GF-D8 (cell line): ENCODE measurements around the gene C1QTNF2.

ENCODE experiments used
- DNase-seq: peaks from one replicate; lab custom pipeline; 2025; lab: John Stamatoyannopoulos, UW

The C1QTNF2 gene, protein sequence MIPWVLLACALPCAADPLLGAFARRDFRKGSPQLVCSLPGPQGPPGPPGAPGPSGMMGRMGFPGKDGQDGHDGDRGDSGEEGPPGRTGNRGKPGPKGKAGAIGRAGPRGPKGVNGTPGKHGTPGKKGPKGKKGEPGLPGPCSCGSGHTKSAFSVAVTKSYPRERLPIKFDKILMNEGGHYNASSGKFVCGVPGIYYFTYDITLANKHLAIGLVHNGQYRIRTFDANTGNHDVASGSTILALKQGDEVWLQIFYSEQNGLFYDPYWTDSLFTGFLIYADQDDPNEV

DNA sequence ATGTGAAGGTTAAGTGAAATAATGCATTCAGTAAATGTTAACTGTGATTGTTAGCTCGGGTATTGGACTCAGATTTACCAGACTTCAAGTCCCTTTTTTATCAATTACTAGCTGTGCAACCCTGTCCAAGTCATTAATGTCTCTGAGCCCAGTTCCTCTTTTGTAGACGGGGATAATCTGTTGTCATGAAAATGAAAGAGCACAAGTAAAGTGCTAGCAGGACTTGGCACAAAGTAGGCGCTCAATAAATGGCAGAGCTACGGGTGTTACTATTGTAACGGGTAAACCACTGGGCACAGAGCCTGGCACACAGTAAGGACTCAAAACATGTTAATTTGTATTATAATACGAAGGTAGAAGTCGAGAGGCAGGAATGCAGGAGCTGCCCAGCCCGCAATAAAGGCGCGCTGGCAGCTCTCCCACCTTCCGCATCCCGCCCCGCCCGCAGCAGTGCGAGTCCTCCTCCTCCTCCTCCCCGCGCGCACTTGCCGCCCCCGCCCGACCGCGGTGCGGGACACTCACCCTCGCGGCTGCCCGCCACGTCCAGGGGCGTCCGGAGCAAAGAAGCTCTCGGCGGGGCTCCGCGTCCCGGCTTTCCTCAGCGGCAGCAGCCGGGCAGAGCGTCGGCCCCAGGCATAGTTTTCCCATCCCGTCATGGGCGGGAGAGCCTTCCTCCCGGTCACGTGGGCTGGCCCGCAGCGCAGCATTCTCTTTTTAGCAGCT is at the start of gene C1QTNF2:
TSS of gene C1QTNF2 (minus strand) at position 637 of the 723 bp plus-strand sequence. CDS start 15,615 bp downstream, outside the sequence.
- DNase-seq: no peak

DNA sequence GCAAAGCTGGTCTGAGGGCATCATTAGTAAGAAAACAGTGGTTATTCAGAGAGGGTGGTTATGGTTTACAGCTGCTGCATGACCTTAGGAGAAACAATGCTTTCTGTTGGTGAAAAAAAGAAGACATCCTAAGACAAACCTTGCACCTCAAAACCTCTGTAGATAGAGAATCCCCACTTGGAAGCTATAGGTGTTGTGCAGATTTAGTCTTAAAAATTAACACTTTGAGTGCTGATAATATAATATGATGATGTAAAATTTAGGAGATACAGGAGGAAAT is 49.8 kb upstream of the C1QTNF2 start:
- DNase-seq: no peak

DNA sequence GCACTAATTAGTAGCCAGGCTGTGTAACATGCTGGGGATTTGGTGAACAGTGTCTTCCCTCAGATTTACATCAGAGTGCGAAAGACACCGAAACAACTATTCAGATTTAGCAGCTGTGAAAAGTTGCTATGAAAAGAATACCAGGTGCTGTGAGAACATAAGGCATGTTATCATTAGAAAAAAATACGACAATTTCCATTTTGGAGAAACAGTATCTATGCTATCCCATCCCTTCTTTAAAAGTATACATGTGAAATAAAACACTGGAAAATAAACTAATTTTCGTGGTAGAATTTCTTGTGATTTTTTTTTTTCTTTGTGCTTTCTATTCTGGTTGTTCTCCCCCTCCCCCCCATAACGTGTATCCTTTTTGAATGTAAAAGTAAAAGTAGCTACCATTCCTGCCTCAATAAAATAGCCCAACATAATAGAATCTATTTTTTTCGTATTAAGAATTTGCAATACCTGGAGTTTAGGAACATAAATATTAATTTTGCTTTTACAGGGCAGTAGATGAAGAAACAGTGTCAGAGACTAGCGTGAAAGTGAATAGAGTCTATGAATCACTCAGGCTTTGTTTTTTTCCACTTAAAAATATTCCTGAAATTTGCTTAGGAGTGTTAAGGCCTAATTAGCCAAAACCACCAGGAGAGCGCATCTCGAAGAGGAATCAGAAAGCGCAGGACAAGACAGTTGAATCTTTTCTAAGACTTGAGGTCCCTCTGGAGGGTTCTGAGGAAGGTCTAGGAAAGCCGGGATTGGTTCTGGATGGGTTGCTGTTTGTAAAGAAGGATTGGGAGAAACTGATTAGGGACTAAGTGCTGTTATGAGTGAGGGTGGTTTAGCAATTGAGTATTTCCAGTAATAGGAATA is 49.3 kb upstream of the C1QTNF2 start:
- DNase-seq: no peak

DNA sequence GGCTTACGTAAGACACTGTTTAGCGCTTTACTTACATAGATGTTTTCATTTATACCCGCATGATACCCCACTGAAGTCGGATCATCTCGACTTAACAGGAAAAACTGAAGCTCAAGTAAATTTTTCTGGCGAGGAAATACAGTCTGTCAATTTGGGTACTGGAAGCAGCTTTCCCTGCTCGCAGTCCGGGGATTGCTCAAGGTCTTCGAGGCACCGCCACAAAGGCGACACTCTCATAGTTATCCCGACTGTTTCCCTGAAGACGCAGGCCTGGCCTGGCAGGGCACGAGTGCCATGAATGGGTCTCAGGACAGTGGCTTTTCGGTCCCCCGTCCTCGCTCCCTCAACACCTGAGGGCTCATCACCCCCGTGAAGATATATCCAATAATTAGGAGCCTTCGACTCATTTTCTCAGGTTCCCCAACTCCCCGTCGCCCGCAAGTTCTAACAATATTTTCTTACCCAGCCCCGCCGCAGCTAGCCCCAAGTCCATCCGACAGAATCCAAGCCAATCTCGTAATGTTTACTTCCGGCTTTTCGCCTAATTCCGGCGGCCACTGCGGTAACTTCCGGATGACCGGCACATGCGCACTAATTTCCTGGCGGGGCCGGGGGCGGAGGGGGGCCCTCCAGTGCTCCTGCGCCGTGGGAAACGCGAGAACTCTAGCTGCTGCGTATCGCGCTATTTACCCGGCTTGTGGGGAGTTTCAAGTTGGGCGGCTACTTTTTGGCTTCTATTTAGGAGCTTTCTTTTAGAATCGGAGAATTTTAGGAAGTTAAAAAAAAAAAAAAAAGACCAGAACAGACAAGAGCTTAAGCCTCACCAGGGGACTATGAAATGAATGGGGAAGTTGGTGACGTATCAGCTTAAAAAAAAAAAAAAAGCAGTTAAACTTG is 48.4 kb upstream of the C1QTNF2 start, which contains the start of gene SLU7:
TSS of gene SLU7 (minus strand) at position 521 of the 897 bp plus-strand sequence. CDS start 3,787 bp downstream, outside the sequence.
- peak; percentile 89 for DNase-seq

DNA sequence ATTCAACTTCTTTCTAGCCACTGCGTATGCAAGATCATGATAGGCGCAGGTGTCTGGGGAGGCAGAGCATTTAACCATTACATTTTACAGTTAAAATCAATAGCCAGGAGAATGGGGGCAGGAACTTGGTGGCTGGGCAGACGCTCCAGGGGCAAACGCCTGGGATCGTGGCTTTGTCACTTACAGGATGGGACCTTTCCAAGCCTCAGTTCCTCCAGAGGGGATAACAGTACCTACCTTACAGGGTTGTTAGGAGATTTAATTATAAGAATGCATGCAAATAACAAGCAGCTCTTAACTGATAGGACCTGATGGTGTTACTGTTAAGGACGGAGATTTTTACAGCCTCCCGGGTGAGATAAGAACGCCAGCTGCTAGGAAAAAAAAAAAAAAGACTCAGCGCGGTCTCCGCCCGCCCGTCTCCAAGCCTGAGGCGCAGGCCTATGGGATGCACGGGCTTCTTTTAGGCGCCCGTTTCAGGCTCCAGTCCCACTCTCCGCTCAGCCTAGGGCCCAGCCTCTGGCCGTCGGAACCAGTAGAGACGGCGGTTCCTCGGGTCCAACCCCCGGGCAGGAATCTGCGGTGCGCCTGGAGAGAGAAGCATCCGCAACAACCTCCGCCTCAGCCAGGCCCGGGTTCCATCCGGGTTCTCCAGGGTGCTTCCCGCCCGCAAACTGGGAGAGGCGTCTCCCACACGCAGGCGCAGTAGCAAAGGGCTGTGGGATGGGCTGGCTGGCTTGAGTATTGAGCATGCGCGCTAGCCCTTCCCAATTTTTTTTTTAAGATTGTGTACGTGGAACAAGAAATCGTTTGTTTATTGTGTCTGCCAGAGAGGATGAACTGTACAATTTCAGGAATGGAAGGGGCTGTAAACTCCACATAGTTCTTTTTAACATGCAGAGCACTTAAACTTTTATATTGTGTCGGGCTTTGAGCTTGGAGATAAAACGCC is 29.3 kb upstream of the C1QTNF2 start, which contains the start of gene FAM200C:
TSS of gene FAM200C (minus strand) at position 653 of the 952 bp plus-strand sequence. CDS start 4,564 bp downstream, outside the sequence.
- peak; percentile 67 for DNase-seq

DNA sequence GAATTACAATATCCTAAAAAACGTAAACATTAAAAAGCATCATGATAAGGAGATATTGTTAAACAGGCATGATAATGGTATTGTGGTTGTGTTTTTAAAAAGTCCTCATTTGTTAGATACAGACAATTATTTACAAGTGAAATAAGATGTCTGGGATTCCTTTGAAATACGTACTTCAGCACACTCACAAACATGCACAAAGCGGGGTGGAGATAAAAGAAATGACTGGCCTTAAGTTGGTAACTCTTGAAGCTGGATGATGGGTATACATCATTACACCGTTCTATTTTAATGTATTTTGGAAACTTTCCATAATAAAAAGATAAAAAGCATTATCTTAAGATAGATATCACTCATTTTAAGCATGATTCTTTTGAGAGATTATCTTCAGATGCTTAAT is 28.4 kb upstream of the C1QTNF2 start:
- DNase-seq: no peak

DNA sequence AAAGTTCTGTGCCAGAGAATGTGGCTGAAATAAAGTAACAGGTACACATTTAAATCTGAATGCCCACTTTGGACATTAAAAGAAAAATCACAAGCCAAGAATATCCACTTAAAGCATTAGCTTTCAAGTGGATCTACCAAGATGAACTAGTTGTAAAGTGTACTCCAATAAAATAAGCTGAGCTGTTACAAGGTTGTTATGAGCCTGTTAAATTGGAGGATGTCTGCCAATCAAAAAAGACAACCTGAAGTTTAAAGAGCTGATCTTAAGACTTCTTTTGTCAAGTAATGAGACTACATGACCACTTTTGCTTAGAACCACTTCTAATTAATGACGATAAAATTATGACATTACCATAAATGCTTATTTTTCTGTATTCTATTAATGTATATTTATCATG is 27.1 kb upstream of the C1QTNF2 start:
- DNase-seq: no peak

DNA sequence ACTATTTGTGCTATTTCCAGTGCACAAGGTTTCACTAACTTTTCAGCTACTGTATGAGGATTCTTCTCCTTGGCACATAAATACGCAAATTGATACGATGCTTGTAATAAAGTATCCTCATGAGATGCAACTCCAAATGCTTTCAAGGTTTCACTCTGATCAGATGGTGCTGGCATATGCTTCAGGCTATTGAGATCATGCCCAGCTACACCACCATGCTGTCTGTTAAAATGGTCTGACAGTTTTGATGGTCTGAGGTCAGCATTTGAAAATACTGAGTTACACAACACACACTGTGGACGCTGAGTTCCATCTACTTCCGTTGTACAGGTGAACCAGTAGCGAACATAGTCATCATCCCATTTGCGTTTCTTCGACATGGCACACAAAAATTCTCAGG is 24.7 kb upstream of the C1QTNF2 start:
- DNase-seq: no peak

DNA sequence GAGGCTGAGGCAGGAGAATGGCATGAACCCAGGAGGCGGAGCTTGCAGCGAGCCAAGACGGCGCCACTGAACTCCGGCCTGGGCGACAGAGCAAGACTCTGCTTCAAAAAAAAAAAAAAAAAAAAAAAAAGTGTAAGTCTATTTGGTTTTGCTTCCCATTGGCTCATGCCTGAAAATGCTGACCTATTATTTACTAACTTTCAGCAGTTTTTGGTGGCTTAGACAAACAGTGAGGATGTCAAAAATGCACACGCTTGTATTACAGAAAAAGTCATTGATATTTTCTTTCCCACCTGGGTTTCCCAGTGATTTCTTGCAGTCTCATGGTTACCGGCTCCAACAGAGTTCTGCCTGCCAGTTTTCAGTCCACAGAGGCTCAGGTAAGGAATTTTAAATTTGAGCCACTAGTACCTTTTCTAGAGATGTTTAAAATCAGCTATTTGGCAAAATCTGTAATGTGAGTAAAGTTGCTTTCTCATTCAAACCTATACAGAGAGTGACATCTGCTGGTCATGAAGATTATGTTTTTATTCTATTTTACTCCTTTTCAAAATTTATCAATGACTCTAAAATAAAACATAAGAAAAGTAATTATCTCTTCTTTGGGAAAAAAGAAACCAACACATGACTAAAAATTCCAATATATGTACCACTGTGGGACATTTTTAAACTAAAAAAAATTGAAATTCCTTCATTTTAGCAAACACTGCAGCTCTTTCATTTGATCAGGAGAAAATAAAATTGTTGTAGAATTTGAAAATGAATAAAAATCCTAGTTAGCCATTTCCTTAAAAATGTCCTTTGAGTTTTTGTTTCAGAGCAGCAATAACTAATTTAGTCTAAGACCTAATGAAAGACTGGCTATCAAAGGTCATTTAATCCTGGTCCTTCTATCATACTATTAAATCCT is 20.6 kb upstream of the C1QTNF2 start:
- peak; percentile 10 for DNase-seq

DNA sequence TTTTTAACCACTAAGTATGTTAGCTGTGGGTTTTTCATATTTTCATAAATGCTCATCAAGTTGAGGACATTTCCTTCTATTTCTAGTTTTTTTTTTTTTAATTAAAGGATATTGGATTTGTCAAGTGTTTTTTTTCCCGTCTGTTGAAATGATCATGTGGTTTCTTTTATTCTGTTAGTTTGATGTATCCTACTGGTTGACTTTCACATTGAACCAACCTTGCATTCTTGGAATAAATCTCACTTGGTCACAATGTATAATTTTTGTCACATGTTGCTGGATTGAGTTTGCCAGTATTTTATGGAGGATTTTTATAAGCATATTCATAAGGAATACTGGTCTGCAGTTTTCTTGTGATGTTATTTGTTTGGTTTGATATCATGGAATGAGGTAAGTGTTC is 17.0 kb upstream of the C1QTNF2 start:
- DNase-seq: no peak

DNA sequence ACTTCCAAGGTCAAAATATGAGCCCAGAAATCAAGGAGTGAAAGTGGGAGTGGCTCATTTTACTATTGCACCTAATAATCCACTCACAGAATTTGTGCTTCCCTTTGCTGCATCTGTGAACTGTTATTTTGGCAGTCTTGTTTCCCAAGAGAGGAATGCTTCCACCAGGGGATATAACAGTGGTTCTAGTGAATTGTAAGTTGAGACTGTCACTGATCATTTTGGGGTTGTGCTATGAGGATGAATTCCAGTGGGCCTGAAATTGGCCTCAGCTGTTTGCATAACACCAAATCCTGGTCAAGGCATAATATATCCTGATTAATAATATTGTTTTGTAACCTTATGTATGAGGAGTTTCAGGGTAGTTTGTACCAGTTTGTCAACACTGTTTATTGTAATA is 15.1 kb upstream of the C1QTNF2 start:
- DNase-seq: no peak

DNA sequence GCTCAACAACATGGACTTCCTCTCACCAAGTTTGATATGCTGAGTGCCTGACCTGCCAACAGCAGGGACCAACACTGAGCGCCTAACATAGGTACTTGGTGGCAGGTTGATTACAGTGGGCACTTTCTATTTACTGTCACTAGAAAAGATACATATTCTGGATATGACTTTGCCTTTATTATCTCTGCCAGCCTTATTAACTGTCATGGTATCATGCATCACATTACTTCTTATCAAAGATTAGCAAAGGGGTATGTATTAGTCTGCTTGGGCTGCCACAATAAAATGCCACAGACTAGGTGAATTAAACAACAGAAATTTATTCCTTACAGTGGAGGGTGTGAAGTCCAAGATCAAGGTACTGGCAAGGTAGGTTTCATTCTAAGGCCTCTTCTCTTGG is 14.3 kb upstream of the C1QTNF2 start:
- DNase-seq: no peak

DNA sequence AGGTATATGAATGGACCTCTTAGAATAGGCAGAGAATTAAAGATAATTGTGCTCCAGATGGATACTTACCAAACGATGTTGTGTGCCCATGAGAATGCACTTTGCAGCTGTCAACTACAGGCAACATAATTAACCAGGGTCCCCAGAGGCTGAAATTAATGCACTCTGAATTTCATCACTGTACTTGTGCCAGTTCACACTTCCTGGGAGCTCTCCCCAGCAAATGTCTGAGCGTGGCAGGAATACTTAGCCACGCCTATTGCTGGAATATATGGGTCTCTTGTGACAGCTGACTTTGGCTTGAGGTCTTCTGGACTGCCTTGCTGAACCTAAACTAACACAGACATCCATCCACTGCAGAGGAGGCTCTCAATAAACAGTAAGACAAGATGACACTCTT is 11.9 kb upstream of the C1QTNF2 start:
- no peak for DNase-seq

DNA sequence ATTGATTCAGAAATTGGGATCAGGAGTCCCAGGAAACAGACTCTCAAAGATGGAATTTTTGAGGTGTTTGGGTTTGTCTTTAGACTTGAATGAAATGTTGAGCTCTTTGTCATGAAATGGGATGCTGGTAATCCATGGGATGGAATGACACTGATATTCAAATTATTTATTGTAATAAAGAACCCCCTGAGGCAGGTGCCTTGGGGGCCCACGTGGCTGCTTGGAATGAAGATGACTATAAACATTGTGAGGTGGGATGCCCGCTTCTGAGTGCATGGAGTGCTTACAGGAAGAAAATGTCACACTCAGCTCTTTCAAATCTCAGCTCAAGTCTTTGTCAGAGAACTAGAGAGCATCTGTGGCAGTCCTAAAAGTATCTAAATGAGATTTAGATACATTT is 9.6 kb upstream of the C1QTNF2 start:
- no peak for DNase-seq

DNA sequence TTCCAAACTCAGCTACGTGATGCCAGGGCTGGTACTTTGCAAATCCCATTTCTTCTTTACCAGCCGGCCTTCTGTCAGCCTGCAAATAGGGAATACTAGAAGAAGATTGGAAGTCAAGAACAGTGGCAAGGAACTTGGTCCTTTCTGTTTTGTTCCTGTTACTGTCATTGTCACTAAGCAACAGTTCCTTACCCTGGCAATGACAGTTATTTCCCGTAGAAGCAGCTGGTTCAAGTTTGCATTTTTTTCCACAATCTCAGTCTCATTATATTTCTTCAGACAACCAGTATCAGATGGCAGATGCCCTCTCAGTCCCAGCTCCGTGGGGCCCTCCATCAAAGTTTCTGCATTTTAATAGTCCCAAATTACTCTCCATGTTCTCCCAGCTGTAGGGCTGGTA is 9.1 kb upstream of the C1QTNF2 start:
- peak; percentile 18 for DNase-seq

DNA sequence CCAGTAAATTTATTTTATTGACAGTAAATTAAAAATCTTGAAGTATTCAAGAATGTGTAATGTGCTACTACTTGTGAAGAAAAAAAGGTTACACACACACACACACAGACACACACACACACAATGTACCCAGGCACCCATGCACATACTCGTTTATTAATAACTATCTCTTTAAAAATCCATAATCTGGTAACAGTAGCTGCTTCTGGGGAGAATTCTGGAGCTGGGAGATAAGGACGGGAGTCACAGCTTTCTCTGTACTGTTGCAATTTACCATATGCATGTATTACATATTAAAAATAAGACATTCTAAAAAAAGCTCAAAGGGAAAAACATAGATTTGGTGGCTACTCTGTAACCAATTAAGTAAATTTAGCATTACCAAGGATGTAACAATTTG is 7.9 kb upstream of the C1QTNF2 start:
- DNase-seq: no peak

DNA sequence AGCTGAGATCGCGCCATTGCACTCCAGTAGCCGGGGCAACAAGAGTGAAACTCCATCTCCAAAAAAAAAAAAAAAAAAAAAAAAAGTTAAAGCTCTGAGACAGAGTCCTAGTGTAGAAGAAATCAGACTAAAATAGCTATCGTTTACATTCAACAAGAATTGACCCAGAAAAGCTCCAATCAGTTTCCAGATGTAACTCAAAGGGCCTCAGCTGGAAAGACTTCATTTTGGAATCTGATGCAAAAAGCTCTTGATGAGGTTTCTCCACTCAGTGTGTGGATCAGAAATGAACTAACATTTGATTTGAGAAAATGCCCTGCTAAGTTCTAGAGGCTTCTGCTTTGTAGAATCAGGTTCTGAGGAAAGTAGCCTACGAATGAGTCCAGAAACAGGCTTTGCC is 7.2 kb upstream of the C1QTNF2 start:
- no peak for DNase-seq

DNA sequence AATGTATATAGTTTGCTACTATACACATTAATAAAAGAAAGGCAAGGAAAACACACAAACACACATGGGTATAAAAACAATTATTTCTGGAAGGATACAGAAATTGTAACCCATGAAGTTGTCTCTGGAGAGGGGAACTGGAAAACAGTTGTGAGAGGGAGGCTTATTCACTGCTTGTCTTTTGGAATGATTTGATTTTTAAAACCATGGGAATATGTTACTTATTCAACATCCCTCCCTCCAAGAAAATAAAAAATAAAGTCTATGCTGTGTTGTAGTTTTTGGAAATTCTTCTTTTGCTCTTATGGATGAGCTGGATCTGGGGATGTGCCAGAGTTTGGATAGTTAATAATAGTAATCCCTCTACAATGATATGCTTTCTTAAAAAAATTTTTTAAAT is 6.0 kb upstream of the C1QTNF2 start:
- DNase-seq: no peak

DNA sequence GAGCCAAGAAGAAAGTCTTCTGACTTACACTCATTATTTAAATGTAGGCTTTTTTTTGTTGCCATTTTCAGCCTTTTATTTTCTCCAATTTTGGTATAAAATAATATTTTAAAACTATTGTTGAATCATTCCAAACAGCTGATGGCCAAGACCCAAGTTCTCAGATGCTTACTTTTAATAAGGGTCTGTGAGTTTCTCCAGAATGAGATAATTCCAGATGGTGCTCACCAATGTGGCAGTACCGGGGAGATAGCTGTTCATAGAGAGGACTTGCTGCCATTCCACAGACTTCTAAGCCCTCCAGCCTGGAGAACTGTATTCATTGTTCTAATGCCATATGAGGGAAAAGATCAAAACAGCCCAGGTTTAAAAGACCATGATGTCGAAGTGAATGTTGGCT is 5.3 kb upstream of the C1QTNF2 start:
- DNase-seq: no peak
